Bronchial epithelial cell (primary cell): ENCODE measurements around the gene LPA. TPM values are rescaled to one million over a fixed set of nuclear protein-coding genes. Genes with fewer than 3 reads are reported as not detected.
"Not testable (repeated sequence)": the region's sequence is repeated elsewhere in the genome, so short reads cannot be mapped to it uniquely, and the experiment has no call there.

Experiments used
- DNase-seq: peaks from one replicate; pipeline ENCODE4 v3.0.0-alpha.2; 2010; ENCODE audit warnings: low read depth
- FAIRE-seq: peaks from 2 replicates; lab custom pipeline; 2011; peaks lifted over from hg19 to GRCh38; lab: Jason Lieb, UNC
- H3K27me3 ChIP-seq: 2 replicates; pipeline ENCODE4 v1.5.1; 2011; ENCODE audit warnings: low read length; ENCODE audit not compliant: control insufficient read depth, insufficient read depth
- H3K36me3 ChIP-seq: 2 replicates; pipeline ENCODE4 v1.5.1; 2011; ENCODE audit warnings: low read length; ENCODE audit not compliant: control insufficient read depth, insufficient read depth
- H3K4me3 ChIP-seq: 2 replicates; pipeline ENCODE4 v1.5.1; 2011; ENCODE audit warnings: mild to moderate bottlenecking, low read depth, low read length, control low read depth
- CTCF ChIP-seq: IDR thresholded peaks from 2 replicates; pipeline ENCODE4 v1.5.1; 2011; ENCODE audit warnings: mild to moderate bottlenecking, moderate library complexity, low read length, control low read depth, inconsistent platforms; ENCODE audit not compliant: insufficient read depth, severe bottlenecking
- total RNA-seq: library from RNA; depleted of rRNA; stranded (reverse); fragments of >200 nt; gene quantifications from 2 replicates; pipeline ENCODE4 v1.2.1, GENCODE V29; 2014

The LPA gene
- total RNA-seq, 1 donor from 2014 or later: 0.26 TPM

GRCh38 chr6:160662429-160662828 is 1.6 kb downstream of the LPA start:
- Histone ChIP-seq H3K36me3 (no peaks in the 10 kb centered on the region), H3K27me3 (peaks cover 3% of the 10 kb centered on the region), H3K4me3 (no peak overlapping the region)
- DNase-seq (no peak), FAIRE-seq (no peak)
- no peak for TF ChIP-seq CTCF

GRCh38 chr6:160661216-160661615 is 2.9 kb downstream of the LPA start:
- DNase-seq (no peak), FAIRE-seq (no peak)
- H3K27me3 ChIP-seq: peaks cover 3% of the 10 kb centered on the region
- H3K36me3 ChIP-seq: no peaks in the 10 kb centered on the region
- H3K4me3 ChIP-seq: no peak overlapping the region
- no peak for TF ChIP-seq CTCF

GRCh38 chr6:160659562-160659961 is 4.5 kb downstream of the LPA start:
- FAIRE-seq: no peak
- H3K36me3 ChIP-seq: no peaks in the 10 kb centered on the region

GRCh38 chr6:160634706-160635105 is 29.4 kb downstream of the LPA start:
- TF ChIP-seq CTCF: no peak
- FAIRE-seq (no peak), DNase-seq (no peak)
- Histone ChIP-seq H3K4me3 (no peak overlapping the region), H3K36me3 (no peaks in the 10 kb centered on the region), H3K27me3 (no peaks in the 10 kb centered on the region)

More at GRCh38 chr6:160659562-160659961, 4.5 kb downstream of the LPA start:
- TF ChIP-seq CTCF: no peak
- Histone ChIP-seq H3K27me3 (peaks cover 3% of the 10 kb centered on the region), H3K4me3 (no peak overlapping the region)
- no peak for DNase-seq

- no peak for TF ChIP-seq CTCF
- Histone ChIP-seq H3K36me3 (no peaks in the 10 kb centered on the region), H3K27me3 (no peaks in the 10 kb centered on the region), H3K4me3 (no peak overlapping the region)
- FAIRE-seq: no peak
- DNase-seq: no peak
Measured at GRCh38 chr6:160595838-160596832, 67.9 kb downstream of the LPA start.

- not testable (repeated sequence) for H3K4me3 ChIP-seq, FAIRE-seq, H3K27me3 ChIP-seq
Measured at GRCh38 chr6:160595297-160595696, 68.8 kb downstream of the LPA start.

More at GRCh38 chr6:160595297-160595696, 68.8 kb downstream of the LPA start:
- not testable (repeated sequence) for H3K36me3 ChIP-seq, DNase-seq
